GM12878 (cell line): ENCODE measurements around the gene NRSN1. TPM values are rescaled to one million over a fixed set of nuclear protein-coding genes. Genes with fewer than 3 reads are reported as not detected.

Source experiments
- ATAC-seq: fragments of 200-7000 bp; cut with Tn5 transposase; 3 replicates; pipeline ENCODE4 v1.9.1; 2020; ENCODE audit warnings: mild to moderate bottlenecking, moderate library complexity
- BruUV-seq: library from RNA; stranded (reverse); fragments of 400-500 nt; replicated peaks from 2 replicates; lab custom pipeline; 2021; lab: Mats Ljungman, UMichigan
- CTCF ChIA-PET: fragments of 300-600 bp; sonication (Branson Sonifier 250); formaldehyde crosslinking; extraction: SDS; loops from one replicate; lab custom pipeline; 2021; ENCODE audit warnings: inconsistent platforms; lab: Yijun Ruan, JAX
- POLR2A ChIA-PET: fragments of 350-600 bp; formaldehyde crosslinking; extraction: SDS; loops from one replicate; lab custom pipeline; 2021; ENCODE audit warnings: inconsistent platforms; lab: Charles Lee
- RAD21 ChIA-PET: fragments of 300-600 bp; sonication (Branson Sonifier 250); formaldehyde crosslinking; loops from one replicate; lab custom pipeline; 2023; ENCODE audit warnings: antibody characterized with exemption; ENCODE audit not compliant: unreplicated experiment; lab: Charles Lee
- SMC1A ChIA-PET: fragments of 300-600 bp; sonication (Branson Sonifier 250); formaldehyde crosslinking; loops from one replicate; lab custom pipeline; 2023; ENCODE audit not compliant: unreplicated experiment, uncharacterized antibody; lab: Charles Lee
- DNase-seq: peaks from one replicate; pipeline ENCODE4 v3.0.0-alpha.2; 2011; ENCODE audit warnings: low read depth, low spot score
- FAIRE-seq: peaks from 3 replicates; lab custom pipeline; 2011; peaks lifted over from hg19 to GRCh38; lab: Jason Lieb, UNC
- H2AFZ ChIP-seq: 2 replicates; pipeline ENCODE4 v1.6.0; 2011; ENCODE audit warnings: low read depth, low read length, control low read depth; ENCODE audit not compliant: control insufficient read depth
- H3K27ac ChIP-seq: 2 replicates; pipeline ENCODE4 v1.5.1; 2011; ENCODE audit warnings: control low read depth; ENCODE audit not compliant: control insufficient read depth, insufficient read depth
- H3K27me3 ChIP-seq, 2 experiments: replicated peaks in 1 of 2; 2 replicates each; pipeline versions ENCODE4 v1.6.0 to v1.6.1; 2011; ENCODE audit warnings: low read length in 1 of 2; ENCODE audit not compliant: control insufficient read depth in 2 of 2, insufficient read depth in 2 of 2
- H3K36me3 ChIP-seq, 2 experiments: 2 replicates each; pipeline ENCODE4 v1.5.1; 2011; ENCODE audit warnings: low read length in 1 of 2; ENCODE audit not compliant: control insufficient read depth in 2 of 2, insufficient read depth in 2 of 2
- H3K4me1 ChIP-seq: 2 replicates; pipeline ENCODE4 v1.6.1; 2011; ENCODE audit warnings: mild to moderate bottlenecking, low read length, moderate library complexity, mixed read lengths; ENCODE audit not compliant: control insufficient read depth, insufficient read depth
- H3K4me2 ChIP-seq: 2 replicates; pipeline ENCODE4 v1.6.0; 2011; ENCODE audit warnings: control low read depth; ENCODE audit not compliant: control insufficient read depth, insufficient read depth
- H3K4me3 ChIP-seq: fragments of 200-600 bp; sonication (generic); 2 replicates; pipeline ENCODE4 v1.5.1; 2016
- H3K79me2 ChIP-seq: 2 replicates; pipeline ENCODE4 v1.6.0; 2011; ENCODE audit warnings: low read length; ENCODE audit not compliant: control insufficient read depth, insufficient read depth
- H3K9ac ChIP-seq: 2 replicates; pipeline ENCODE4 v1.8.0; 2011; ENCODE audit warnings: low read length, control low read depth, mixed read lengths; ENCODE audit not compliant: control insufficient read depth, insufficient read depth
- H3K9me3 ChIP-seq: replicated peaks from 3 replicates; pipeline ENCODE4 v1.5.1; 2011; ENCODE audit warnings: mild to moderate bottlenecking, low read length; ENCODE audit not compliant: control insufficient read depth, insufficient read depth
- H4K20me1 ChIP-seq: 2 replicates; pipeline ENCODE4 v1.6.0; 2011; ENCODE audit not compliant: control insufficient read depth, insufficient read depth
- CHD2 ChIP-seq: IDR thresholded peaks from 2 replicates; pipeline ENCODE4 v1.6.1; 2011; ENCODE audit warnings: low read depth, low read length, improper control_type of control experiment, borderline replicate concordance
- GATAD2B ChIP-seq: fragments of 450-650 bp; conservative IDR thresholded peaks from 2 replicates; pipeline ENCODE4 v1.6.1; 2017; ENCODE audit warnings: low read depth, mild to moderate bottlenecking, moderate library complexity
- HDAC2 ChIP-seq: fragments of 200-600 bp; sonication (generic); IDR thresholded peaks from 2 replicates; pipeline ENCODE4 v1.6.1; 2017
- MYC ChIP-seq: IDR thresholded peaks from 2 replicates; pipeline ENCODE4 v1.6.1; 2011; ENCODE audit warnings: mild to moderate bottlenecking, low read length, moderate library complexity, inconsistent platforms; ENCODE audit not compliant: insufficient read depth, insufficient replicate concordance, insufficient read length, severe bottlenecking
- NBN ChIP-seq: fragments of 450-650 bp; IDR thresholded peaks from 2 replicates; pipeline ENCODE4 v1.6.1; 2016
- NR2C2 ChIP-seq: IDR thresholded peaks from 2 replicates; pipeline ENCODE4 v1.6.1; 2011; ENCODE audit warnings: borderline replicate concordance, low read depth; ENCODE audit not compliant: control insufficient read depth, insufficient read length
- REST ChIP-seq: IDR thresholded peaks from 2 replicates; pipeline ENCODE4 v1.6.1; 2012; ENCODE audit warnings: mild to moderate bottlenecking, low read depth, low read length
- SUPT20H ChIP-seq: IDR thresholded peaks from 2 replicates; pipeline ENCODE4 v1.6.1; 2011; ENCODE audit warnings: low read depth, mild to moderate bottlenecking, low read length, moderate library complexity, borderline replicate concordance; ENCODE audit not compliant: control insufficient read depth
- YBX1 ChIP-seq: fragments of 450-650 bp; IDR thresholded peaks from 2 replicates; pipeline ENCODE4 v1.6.1; 2016; ENCODE audit warnings: antibody characterized with exemption
- YY1 ChIP-seq: IDR thresholded peaks from 2 replicates; pipeline ENCODE4 v1.6.1; 2011; ENCODE audit warnings: low read depth, mild to moderate bottlenecking, low read length
- WGBS: methylation state at CpG from one replicate; pipeline ENCODE4 v1.1.6; 2016; ENCODE audit warnings: low lambda C conversion rate; ENCODE audit not compliant: insufficient replicate concordance, insufficient coverage; ENCODE audit errors: missing lambda C conversion rate; 5-methylcytosine and 5-hydroxymethylcytosine counted together
- in situ Hi-C: fragments of 300-500 bp; cut with MboI; formaldehyde crosslinking; loops from 9 replicates; pipeline ENCODE4 v1.14.3; 2018; ENCODE audit warnings: mixed read lengths
- intact Hi-C: fragments of 100-400 bp; cut with micrococcal nuclease; formaldehyde crosslinking; loops from one replicate; pipeline ENCODE4 v1.14.2; 2022; ENCODE audit not compliant: unreplicated experiment
- polyA plus RNA-seq, 11 experiments: library from polyadenylated mRNA; depleted of rRNA in 4 of 11; unstranded in 6 of 11; stranded (reverse) in 5 of 11; fragments of >200 nt; fragmentation: Nextera tagmentation in 4 of 11; fragmentation: Illumina TruSeq in 1 of 11; extraction: Ambion mirVana in 4 of 11; extraction: Trizol in 1 of 11; gene quantifications; 1 replicate in 1 of 11; 2 replicates in 10 of 11; pipeline versions ENCODE4 v1.2.1 to v1.2.3, GENCODE V29; 2011 to 2016; ENCODE audit warnings: inconsistent platforms in 2 of 11, missing spikeins in 2 of 11, low read depth in 1 of 11
- total RNA-seq, 4 experiments: library from RNA; depleted of rRNA in 3 of 4; stranded (reverse); fragments of >200 nt in 3 of 4; fragmentation: Illumina TruSeq in 1 of 4; extraction: Trizol in 1 of 4; gene quantifications; 2 replicates each; pipeline versions ENCODE4 v1.2.1 to v1.2.3, GENCODE V29; 2013 to 2021
- TF ChIP-seq, protein P1 (sequence below): IDR thresholded peaks from 2 replicates; pipeline ENCODE4 v1.6.1; 2011; ENCODE audit warnings: low read depth, low read length, improper control_type of control experiment, borderline replicate concordance

NRSN1 gene
- total and polyA plus RNA-seq, 10 of the 15 experiments (the other 5 are each of a cell fraction or from before 2014, with no cell fraction given): not detected

DNA sequence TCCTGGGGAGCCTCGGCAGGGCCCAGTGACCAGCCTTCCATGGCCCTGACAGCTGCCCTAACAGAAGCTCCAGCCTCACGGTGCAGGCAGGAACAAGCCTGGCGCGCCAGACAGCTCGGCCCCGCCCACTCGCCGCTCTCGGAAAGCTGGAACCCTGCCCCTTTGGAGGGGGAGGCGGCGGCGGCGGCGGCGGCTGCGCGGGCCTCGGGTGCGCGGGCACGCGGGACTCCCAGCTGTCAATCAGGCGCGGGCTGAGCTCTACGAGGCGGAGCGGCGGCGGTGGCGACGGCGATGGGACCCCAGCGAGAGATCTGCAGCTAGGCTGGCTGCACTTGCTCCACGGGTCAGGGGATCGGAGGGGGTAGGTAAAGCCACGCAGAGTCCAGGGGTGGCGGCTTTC, at the start of gene NRSN1 (continued):
- TF ChIP-seq REST: no peak
- TF ChIP-seq YBX1: no peak
- TF ChIP-seq NBN: no peak

DNA sequence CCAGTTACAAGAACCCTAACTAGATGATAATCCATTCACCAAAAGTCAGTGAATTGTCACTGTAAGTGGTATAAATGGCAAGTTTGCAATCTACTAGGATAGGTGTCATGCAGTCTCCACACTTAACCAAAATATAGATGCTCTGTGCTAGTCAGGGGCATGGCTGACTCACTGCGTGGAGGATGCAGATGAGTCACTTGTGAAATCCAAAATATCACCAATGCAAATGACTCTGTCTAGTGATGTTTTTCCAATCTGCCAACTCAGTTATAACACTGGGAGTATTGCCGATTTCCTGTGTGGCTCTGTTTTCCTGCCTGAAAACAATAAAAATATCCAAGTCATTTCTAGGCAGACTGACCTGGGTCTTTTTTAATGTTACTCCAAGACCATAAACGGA, 47.8 kb upstream of the NRSN1 start:
- TF ChIP-seq HDAC2 (no peak), GATAD2B (no peak), SUPT20H (no peak), NR2C2 (no peak), CHD2 (no peak), YY1 (no peak), MYC (no peak)
- TF ChIP-seq, protein P1, sequence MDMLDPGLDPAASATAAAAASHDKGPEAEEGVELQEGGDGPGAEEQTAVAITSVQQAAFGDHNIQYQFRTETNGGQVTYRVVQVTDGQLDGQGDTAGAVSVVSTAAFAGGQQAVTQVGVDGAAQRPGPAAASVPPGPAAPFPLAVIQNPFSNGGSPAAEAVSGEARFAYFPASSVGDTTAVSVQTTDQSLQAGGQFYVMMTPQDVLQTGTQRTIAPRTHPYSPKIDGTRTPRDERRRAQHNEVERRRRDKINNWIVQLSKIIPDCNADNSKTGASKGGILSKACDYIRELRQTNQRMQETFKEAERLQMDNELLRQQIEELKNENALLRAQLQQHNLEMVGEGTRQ: no peak
- WGBS: 37% methylated on average over 3 of the region's 3 CpGs

More for the DNA sequence above, 47.8 kb upstream of the NRSN1 start:
- FAIRE-seq (no peak), ATAC-seq (no peak), DNase-seq (no peak)
- no peaks in the 10 kb centered on the region for H3K36me3 ChIP-seq
- POLR2A ChIA-PET: interaction anchor here (0.7 kb wide), 1 partner anchor 1095 kb away, joined by 5 read pairs; no protein-coding TSS in a partner anchor
- no peaks in the 10 kb centered on the region for H3K27me3 ChIP-seq
- H3K4me1 ChIP-seq: no peaks in the 10 kb centered on the region
- H3K9me3 ChIP-seq: no peaks in the 10 kb centered on the region; the same call in 2 of the 3 replicates
- intact Hi-C loops (no loop called here), in situ Hi-C loops (no loop called here)
- CTCF ChIA-PET: no interaction called here
- H3K79me2 ChIP-seq: no peaks in the 10 kb centered on the region
- no peak overlapping the region for H3K4me3 ChIP-seq
- no peak overlapping the region for H3K27ac ChIP-seq
- no TSS peak for BruUV-seq
- H3K9ac ChIP-seq: no peak overlapping the region
- no peak overlapping the region for H3K4me2 ChIP-seq
- H4K20me1 ChIP-seq: no peaks in the 10 kb centered on the region
- H2AFZ ChIP-seq: no peak overlapping the region
- SMC1A ChIA-PET: no interaction called here
- RAD21 ChIA-PET: no interaction called here
